GM18907 (cell line): ENCODE results near the gene CCM2.

Experiments
- ATAC-seq: cut with Tn5 transposase; IDR thresholded peaks from one replicate; pipeline ENCODE4 v1.9.1; 2021; ENCODE audit warnings: mild to moderate bottlenecking, moderate library complexity; ENCODE audit not compliant: unreplicated experiment

Gene CCM2

GRCh38 chr7:45118292-45118691 is 118.3 kb downstream of the CCM2 start:
- no peak for ATAC-seq

GRCh38 chr7:45118889-45119331 is 118.9 kb downstream of the CCM2 start:
- no peak for ATAC-seq

- no peak for ATAC-seq
Measured at GRCh38 chr7:45119550-45119949, 119.5 kb downstream of the CCM2 start.

- no peak for ATAC-seq
Measured at GRCh38 chr7:45122975-45123860, 123.2 kb downstream of the CCM2 start.

GRCh38 chr7:45123913-45124710 is 124.1 kb downstream of the CCM2 start:
- ATAC-seq = no peak

- no peak for ATAC-seq
Measured at GRCh38 chr7:45125193-45125904, 125.3 kb downstream of the CCM2 start.
